NCI-H748 (cell line): ENCODE measurements around the gene EIF1B.

Experiments used
- DNase-seq: peaks from one replicate; lab custom pipeline; 2025; ENCODE audit not compliant: unreplicated experiment; lab: John Stamatoyannopoulos, UW

EIF1B gene

DNA sequence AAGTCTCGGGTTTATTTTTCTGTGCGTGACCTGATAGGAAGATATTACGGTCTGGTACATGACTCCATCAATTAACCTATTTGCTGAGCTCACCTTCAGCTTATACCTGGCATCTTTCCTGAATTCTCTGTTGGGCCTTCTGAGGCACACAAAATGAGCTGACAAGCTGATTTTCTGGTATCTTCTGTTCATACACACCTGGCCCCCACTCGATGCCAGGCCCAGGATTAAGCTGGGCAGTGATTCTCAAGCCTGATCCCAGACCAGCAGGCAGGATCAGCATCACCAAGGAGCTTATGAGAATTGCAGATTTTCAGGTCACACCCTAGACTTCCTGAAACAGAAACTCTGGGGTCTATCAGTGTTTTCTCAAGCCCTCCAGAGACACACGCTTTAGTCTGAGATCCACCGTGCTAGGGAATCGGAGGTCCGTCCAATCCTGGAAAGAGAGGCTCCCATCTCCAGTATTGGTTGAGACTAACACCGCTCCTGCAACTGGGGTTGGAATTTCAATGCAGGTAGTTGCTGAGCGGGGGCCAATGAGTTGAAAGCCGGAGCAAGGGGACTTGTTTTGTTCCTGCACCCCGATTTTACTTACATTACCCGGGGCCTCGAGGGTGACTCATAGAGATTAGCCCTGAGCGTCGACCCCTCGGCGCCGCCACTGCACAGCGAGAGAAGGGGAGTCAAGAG lies 636 bp upstream of the EIF1B start:
- DNase-seq = no peak

DNA sequence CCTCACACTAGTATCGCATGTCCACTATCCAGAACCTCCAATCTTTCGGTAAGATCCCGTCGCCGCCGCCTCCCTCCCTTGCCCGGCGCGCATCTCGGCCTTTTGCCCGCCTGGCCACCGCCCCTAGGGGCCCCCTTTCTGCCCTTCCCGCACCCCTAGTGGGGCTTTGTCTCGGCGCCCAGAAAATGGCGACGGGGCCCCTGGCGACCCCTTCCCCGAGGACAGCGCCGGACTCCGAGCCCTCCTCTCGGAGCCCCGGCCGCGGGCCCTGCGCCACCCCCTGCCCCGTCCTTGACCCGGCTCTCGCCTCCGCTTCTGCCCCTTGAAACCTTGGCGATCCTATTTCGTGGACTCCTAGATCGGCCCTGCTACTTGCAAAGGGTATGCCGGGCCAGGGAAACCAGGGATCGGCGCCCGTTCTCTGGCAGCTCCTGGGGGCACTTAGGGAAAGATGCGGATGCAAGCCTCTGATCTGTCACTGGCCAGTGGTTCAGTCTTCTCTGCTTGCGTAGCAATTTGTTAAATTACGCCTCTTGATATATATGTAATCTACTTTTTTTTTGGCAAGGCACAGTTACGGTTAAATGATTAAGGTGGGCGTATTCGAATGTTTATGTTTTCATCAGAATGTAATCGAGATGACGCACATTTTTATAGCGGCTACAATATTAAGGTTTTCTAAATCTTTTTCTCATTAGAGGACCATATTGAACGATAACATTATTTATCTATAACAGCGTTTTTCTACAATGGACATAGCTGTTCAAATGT lies 603 bp downstream of the EIF1B start:
- DNase-seq = peak; percentile 46

GRCh38 chr3:40310705-40311104 lies 1.2 kb downstream of the EIF1B start:
- no peak for DNase-seq

- no peak for DNase-seq
These were observed 3.2 kb downstream of the EIF1B start for GRCh38 chr3:40312661-40313226.

DNA sequence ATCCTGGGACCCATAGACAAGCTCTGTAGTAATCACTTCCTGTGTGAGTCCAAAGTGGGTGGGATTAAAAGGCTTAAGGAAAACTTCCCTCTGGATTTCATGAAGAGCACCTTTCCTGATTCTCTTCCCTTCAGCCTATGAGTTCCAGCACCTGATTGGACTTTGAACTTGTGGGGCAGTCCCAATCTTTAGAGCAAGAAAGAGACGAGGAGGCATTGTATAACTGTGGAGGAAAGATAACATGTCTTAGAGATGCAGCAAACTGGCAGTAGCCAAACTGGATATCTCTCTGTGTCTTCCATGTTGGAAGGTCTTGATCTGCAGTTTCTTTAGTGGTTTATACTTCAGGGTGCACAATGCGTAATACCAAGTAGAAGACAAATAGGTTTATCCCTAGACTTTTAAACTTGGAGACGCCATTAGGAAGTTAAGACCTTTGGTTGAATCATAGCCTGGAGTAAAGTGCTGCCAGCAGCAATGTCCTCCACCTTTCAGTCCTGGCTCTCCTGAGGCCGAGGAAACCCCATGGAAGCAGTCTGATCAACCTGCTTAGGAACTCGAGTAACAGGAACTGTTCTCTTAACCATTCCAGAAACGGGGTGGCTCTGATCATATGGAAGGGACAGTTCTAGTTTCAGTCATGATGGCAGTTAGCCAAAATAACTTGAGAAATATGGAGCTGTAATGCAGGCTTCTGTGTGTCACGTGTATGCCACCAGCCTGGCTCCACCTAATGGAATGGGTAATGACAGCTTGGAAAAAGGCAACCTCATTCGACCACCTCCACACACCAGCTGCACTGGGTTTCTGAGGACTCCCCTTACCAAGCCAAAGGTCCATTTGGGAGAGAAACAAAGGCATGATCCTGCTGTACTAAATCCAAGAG lies 4.7 kb downstream of the EIF1B start:
- no peak for DNase-seq

DNA sequence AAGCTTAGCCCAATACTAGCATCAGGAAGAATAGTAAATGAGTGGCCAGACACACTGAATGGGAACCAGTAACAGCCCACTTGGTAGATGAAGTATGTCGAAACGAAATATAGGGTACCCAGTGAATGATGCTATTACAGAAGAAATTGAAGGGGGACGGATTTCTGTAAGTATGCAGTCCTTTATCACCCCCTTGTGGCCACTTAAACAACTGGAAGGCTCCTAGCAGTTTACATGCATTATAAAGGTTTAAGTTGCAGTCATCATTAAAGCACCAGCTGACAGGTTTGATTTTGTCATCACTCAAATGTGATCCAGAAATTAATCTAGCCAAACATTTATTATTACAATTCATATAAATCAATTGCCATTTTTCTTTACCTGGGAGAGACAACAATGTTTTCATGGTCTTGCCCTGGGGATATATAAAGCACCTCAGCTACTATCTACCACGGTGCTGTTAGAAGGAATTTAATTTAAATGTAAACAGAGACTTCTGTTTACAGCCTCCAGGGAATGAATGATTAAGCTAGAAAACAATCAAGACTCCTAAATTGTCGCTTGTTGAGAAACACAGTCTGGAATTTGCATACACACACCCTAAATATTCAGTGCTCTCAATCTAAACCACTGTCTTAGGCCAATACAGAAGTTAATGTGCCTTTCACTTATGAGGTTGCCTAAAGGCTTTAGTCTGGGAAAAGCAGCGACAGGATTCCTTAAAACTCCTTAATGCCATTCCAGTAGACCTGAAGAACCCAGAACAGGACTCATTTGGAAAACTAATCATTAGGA lies 7.8 kb downstream of the EIF1B start:
- peak; percentile 58 for DNase-seq

DNA sequence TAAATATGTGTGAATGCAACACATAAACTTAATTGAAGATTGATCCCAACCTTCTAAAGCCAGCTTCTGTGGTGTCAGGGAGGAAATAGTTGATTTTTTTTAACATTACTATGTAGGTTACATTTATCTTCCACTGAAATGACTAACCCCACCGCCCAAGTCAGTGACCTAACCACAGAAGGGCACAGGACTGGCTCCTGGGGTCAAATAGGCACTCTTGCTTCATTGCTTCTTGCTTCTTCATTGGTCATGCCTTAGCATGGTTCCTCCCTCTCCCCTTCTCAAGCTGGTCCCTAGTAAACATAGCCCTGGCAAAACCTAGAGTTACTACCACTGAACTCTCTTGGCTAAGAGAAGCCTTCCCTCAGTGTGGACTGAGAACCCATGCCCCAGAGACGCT lies 12.3 kb downstream of the EIF1B start:
- no peak for DNase-seq

- no peak for DNase-seq
These were observed 14.4 kb downstream of the EIF1B start for GRCh38 chr3:40323946-40324345.

DNA sequence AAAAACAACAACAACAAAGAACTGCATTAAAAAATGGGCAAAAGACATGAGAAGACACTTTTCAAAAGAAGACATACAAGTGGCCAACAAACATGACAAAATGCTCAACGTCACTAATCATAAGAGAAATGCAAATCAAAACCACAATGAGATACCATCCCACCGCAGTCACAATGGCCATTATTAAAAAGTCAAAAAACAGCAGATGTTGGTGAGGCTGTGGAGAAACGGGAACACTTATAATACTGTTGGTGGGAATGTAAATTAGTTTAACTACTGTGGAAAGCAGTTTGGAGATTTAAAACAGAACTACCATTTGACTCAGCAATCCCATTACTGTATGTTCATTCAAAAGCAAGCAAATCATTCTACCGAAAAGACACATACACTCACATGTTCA lies 15.1 kb downstream of the EIF1B start:
- DNase-seq = no peak

- no peak for DNase-seq
These were observed 16.0 kb downstream of the EIF1B start for GRCh38 chr3:40325465-40325864.

GRCh38 chr3:40328374-40328773 lies 18.9 kb downstream of the EIF1B start:
- no peak for DNase-seq

DNA sequence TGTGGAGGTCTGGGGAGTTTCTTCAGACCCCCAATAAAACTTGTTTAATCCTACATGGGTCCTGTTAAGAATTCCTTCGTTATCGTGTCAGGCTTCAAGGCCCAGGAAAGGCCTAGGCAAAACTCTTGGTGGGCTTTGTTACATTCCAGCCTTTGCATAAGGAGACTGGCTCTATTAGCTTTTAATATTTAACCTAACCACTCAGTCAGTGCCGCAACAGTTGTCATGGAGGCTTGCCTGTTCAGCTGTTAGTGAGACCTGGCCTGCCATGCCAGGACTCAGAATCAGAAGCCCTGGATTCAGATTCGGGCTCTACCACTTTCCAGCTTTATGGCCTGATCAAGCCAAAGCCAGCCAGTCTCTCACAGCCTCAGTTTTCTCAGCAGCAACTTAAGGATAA lies 19.6 kb downstream of the EIF1B start:
- no peak for DNase-seq

- DNase-seq = no peak
These were observed 23.2 kb downstream of the EIF1B start for GRCh38 chr3:40332684-40333083.

DNA sequence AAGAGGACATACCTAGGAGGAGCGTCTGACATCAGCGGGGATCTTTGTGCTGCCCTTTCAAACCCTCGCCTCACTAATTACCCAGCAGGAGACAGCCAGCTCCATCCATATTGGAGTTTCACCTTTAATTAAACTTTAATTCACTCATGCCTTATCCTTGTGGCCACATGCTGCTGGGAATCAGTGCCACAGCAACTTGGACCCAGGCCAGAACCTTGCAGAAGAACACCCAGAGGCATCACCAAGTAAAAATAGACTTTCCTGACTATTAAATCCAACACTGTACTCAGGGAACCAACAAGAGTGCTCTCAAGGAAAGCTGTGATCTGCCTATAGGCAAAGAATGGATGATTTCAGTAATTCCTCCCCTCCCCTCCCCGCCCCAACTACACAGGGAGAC lies 23.9 kb downstream of the EIF1B start:
- DNase-seq = no peak

DNA sequence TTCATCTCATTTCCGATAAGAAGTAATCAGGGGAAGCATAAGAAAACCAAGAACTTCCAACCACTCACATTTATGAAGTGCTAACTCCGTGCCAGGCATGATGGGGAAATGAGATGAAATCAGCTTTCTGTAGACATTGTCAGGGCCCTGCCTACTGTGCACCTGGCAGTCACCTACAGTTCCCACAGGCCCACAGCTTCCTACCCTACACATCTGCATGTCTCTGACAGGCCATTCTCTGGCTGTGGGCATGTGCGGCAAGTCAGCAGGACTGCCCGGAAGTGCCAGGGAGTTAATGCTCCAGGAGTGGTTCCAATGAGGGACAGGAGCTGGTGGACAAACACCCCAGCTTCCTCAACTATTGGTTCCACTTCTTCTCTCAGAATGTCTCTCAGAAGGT lies 24.3 kb downstream of the EIF1B start:
- no peak for DNase-seq

GRCh38 chr3:40336101-40336500 lies 26.6 kb downstream of the EIF1B start:
- DNase-seq = no peak

DNA sequence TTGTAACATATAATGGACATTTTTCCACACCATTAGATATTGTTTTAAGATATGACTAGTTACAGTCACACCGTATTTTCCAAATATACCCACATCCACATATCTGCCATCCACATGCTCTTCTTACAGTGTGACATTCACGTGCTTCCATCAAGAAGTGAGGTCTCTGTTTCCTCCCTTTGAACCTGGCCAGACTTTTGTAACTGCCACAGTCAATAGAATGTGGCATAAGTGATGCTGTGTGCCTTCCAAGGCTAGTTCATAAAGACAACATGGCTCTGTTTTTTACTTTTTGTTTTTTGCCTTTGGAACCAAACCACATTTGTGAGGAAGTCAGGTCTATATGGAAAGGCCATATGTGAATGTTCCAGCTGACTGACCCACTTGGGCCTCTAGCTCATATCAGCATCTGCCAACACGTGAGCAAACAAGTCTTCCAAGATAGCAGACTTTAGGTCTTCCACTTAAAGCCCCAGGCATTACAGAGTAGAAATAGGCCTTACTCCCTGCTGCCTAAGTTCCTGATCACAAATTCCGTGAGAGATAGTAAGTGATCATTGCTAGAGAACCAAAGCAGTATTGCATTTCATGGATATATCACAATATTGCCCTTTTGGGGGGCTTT lies 27.1 kb downstream of the EIF1B start:
- DNase-seq = no peak

GRCh38 chr3:40337136-40338108 lies 27.9 kb downstream of the EIF1B start:
- no peak for DNase-seq

- no peak for DNase-seq
These were observed 30.4 kb downstream of the EIF1B start for GRCh38 chr3:40339871-40340270.
